ENCODE data around the gene PLCB1. TPM values are rescaled to one million over a fixed set of nuclear protein-coding genes. Genes with fewer than 3 reads are reported as not detected.
"Not testable (repeated sequence)": the region's sequence is repeated elsewhere in the genome, so short reads cannot be mapped to it uniquely, and the experiment has no call there.

Gene PLCB1
- total RNA-seq, 3 donors from 2014 or later, result 7.2 to 50.7 (median 8.8) TPM

DNA sequence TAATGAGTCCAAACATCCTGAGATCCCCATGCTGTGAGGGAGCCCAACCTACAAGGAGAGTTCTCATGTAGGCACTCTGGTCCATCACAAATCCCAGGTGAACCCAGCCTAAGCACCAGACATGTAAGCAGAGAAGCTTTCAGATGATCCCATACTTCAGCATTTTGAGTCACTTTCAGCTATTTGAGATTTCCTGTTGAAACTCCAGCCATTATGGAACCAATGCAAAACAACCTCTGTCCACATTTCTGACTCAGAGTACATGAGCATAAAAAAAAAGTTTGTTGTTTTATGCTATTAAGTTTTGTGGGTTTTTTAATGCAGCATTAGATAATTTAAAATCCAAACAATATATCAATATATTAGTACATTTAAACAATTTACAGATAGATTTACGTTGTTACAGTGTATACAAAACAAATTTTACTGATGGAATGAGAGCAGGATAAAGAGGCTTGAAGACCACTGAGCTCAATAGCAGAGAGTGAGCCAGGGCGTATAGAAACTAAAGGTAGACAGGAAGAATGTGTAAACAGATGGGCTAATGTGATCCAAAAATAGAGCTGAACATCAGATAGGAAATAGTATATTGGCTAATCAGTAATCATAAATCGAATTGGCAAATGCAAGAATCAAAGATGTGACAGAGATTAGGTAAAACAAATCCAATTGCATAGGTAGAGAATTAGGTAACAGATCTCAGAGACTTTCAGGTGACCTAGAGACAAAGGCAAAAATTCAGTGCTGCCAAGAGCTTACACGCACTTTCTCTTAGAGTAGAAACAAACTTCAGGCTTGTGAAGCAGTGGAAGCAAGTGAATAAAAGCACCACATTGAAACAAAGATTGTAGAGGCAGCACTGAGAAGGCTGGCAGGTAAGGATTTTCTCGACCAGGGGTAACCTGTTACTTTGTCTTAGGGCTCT, 36.2 kb upstream of the PLCB1 start:
- TF ChIP-seq, protein P1, sequence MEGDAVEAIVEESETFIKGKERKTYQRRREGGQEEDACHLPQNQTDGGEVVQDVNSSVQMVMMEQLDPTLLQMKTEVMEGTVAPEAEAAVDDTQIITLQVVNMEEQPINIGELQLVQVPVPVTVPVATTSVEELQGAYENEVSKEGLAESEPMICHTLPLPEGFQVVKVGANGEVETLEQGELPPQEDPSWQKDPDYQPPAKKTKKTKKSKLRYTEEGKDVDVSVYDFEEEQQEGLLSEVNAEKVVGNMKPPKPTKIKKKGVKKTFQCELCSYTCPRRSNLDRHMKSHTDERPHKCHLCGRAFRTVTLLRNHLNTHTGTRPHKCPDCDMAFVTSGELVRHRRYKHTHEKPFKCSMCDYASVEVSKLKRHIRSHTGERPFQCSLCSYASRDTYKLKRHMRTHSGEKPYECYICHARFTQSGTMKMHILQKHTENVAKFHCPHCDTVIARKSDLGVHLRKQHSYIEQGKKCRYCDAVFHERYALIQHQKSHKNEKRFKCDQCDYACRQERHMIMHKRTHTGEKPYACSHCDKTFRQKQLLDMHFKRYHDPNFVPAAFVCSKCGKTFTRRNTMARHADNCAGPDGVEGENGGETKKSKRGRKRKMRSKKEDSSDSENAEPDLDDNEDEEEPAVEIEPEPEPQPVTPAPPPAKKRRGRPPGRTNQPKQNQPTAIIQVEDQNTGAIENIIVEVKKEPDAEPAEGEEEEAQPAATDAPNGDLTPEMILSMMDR (IDR thresholded peaks at IDR 0.05), result no peak
- no peak overlapping the region for H3K4me3 ChIP-seq
- H3K9me3 ChIP-seq, result no peaks in the 10 kb centered on the region
- intact Hi-C loops (cut with DNase I, micrococcal nuclease), result no loop called here
- no peak for DNase-seq
- H3K4me1 ChIP-seq (ENCODE audit: low read depth), result no peaks in the 10 kb centered on the region
- ATAC-seq, result no peak
- no peaks in the 10 kb centered on the region for H3K36me3 ChIP-seq (ENCODE audit: low read depth)

- Histone ChIP-seq H3K9me3 (no peaks in the 10 kb centered on the region), H3K4me3 (no peak overlapping the region), H3K36me3 (ENCODE audit: low read depth) (no peaks in the 10 kb centered on the region), H3K4me1 (ENCODE audit: low read depth) (no peaks in the 10 kb centered on the region)
- TF ChIP-seq, protein P1 (IDR thresholded peaks at IDR 0.05), result no peak
- intact Hi-C loops (cut with DNase I, micrococcal nuclease), result no loop called here
- ATAC-seq, result no peak
- no peak for DNase-seq
These were observed 34.8 kb upstream of the PLCB1 start for GRCh38 chr20:8097307-8097706.

- Histone ChIP-seq H3K4me3 (no peak overlapping the region), H3K36me3 (ENCODE audit: low read depth) (no peaks in the 10 kb centered on the region), H3K9me3 (peaks cover 20% of the 10 kb centered on the region), H3K4me1 (ENCODE audit: low read depth) (no peaks in the 10 kb centered on the region)
- intact Hi-C loops (cut with DNase I, micrococcal nuclease), result no loop called here
- DNase-seq, result no peak
- ATAC-seq, result no peak
- TF ChIP-seq, protein P1 (IDR thresholded peaks at IDR 0.05), result no peak
These were observed 27.8 kb upstream of the PLCB1 start for GRCh38 chr20:8104252-8104651.

- DNase-seq; H3K9me3 ChIP-seq; intact Hi-C loops (cut with DNase I, micrococcal nuclease); H3K36me3 ChIP-seq (ENCODE audit: low read depth); ATAC-seq; H3K4me3 ChIP-seq; H3K4me1 ChIP-seq (ENCODE audit: low read depth): not testable (repeated sequence)
These were observed 17.5 kb upstream of the PLCB1 start for GRCh38 chr20:8114612-8115011.

DNA sequence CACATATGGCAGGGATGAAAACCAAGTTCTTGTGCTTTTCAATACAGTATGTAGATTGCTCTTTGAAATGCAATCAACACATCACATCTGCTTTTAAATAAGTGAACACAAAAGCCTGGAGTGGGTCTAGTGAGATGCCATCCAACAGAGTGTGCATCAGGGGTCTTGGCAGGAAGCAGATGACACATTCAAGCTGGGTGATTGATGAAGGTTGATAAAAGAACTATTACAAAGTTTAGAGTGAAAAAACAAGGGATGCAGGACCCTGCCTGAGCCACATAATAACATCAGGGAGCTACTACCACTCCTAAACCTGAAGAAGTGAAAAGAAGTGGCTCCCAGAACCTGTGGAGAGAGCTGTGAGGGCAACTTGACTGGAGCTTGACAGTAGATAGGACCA, 16.6 kb upstream of the PLCB1 start:
- ATAC-seq, result no peak
- DNase-seq, result no peak
- H3K9me3 ChIP-seq, result no peaks in the 10 kb centered on the region
- no peak overlapping the region for H3K4me3 ChIP-seq
- TF ChIP-seq, protein P1 (IDR thresholded peaks at IDR 0.05), result no peak
- no peaks in the 10 kb centered on the region for H3K36me3 ChIP-seq (ENCODE audit: low read depth)
- intact Hi-C loops (cut with DNase I, micrococcal nuclease), result no loop called here
- H3K4me1 ChIP-seq (ENCODE audit: low read depth), result no peaks in the 10 kb centered on the region

GRCh38 chr20:8116067-8116811, 15.8 kb upstream of the PLCB1 start:
- intact Hi-C loops (cut with DNase I, micrococcal nuclease), result no loop called here
- DNase-seq, result no peak
- Histone ChIP-seq H3K4me3 (no peak overlapping the region), H3K36me3 (ENCODE audit: low read depth) (no peaks in the 10 kb centered on the region), H3K9me3 (no peaks in the 10 kb centered on the region), H3K4me1 (ENCODE audit: low read depth) (no peaks in the 10 kb centered on the region)
- TF ChIP-seq, protein P1 (IDR thresholded peaks at IDR 0.05), result no peak
- ATAC-seq, result peak; percentile 30

Data from mucosa of descending colon (tissue), 3 donors.